OCI-LY7 (cell line): ENCODE measurements around the gene LMOD2. TPM values are rescaled to one million over a fixed set of nuclear protein-coding genes. Genes with fewer than 3 reads are reported as not detected.

Experiments
- BruUV-seq: library from RNA; stranded (reverse); fragments of 400-500 nt; replicated peaks from 2 replicates; lab custom pipeline; 2021; lab: Mats Ljungman, UMichigan
- CTCF ChIA-PET: fragments of 300-600 bp; sonication (Branson Sonifier 250); formaldehyde crosslinking; loops from one replicate; lab custom pipeline; 2022; ENCODE audit warnings: antibody characterized with exemption; ENCODE audit not compliant: unreplicated experiment; lab: Charles Lee
- POLR2A ChIA-PET: fragments of 300-600 bp; sonication (Branson Sonifier 250); formaldehyde crosslinking; loops from one replicate; lab custom pipeline; 2022; ENCODE audit warnings: antibody characterized with exemption; lab: Charles Lee
- DNase-seq: peaks from one replicate; pipeline ENCODE4 v3.0.0-alpha.2; 2015; ENCODE audit warnings: low spot score
- H2AFZ ChIP-seq: fragments of 200-600 bp; sonication (generic), shearing (Covaris generic); 2 replicates; pipeline ENCODE4 v1.6.1; 2014; ENCODE audit warnings: mild to moderate bottlenecking, antibody characterized with exemption, low read length, moderate library complexity
- H3K27ac ChIP-seq: fragments of 200-600 bp; sonication (generic); 2 replicates; pipeline ENCODE4 v1.5.1; 2014; ENCODE audit warnings: mixed run types, low read depth, mild to moderate bottlenecking, moderate library complexity, low read length, inconsistent platforms; ENCODE audit not compliant: poor library complexity, severe bottlenecking
- H3K36me3 ChIP-seq: fragments of 200-600 bp; sonication (generic); 2 replicates; pipeline ENCODE4 v1.6.1; 2014; ENCODE audit warnings: mild to moderate bottlenecking, antibody characterized with exemption, low read length, moderate library complexity, mixed read lengths; ENCODE audit not compliant: insufficient read depth
- H3K4me1 ChIP-seq: fragments of 200-600 bp; sonication (generic); 2 replicates; pipeline ENCODE4 v1.5.1; 2014; ENCODE audit warnings: mild to moderate bottlenecking, low read length; ENCODE audit not compliant: insufficient read depth, poor library complexity, severe bottlenecking
- H3K4me2 ChIP-seq: fragments of 200-600 bp; sonication (generic); 2 replicates; pipeline ENCODE4 v1.6.1; 2014; ENCODE audit warnings: mild to moderate bottlenecking, low read length
- H3K4me3 ChIP-seq: fragments of 200-600 bp; sonication (generic); 2 replicates; pipeline ENCODE4 v1.5.1; 2014; ENCODE audit warnings: mild to moderate bottlenecking, low read depth, low read length; ENCODE audit not compliant: poor library complexity, severe bottlenecking
- H3K79me2 ChIP-seq: fragments of 200-600 bp; sonication (generic); 2 replicates; pipeline ENCODE4 v1.6.1; 2016; ENCODE audit warnings: low read depth, mild to moderate bottlenecking, low read length, moderate library complexity, mixed read lengths; ENCODE audit not compliant: insufficient read depth
- H3K9me2 ChIP-seq: fragments of 200-600 bp; sonication (generic); 2 replicates; pipeline ENCODE4 v1.6.1; 2016; ENCODE audit warnings: mild to moderate bottlenecking, low read length, mixed read lengths; ENCODE audit not compliant: insufficient read depth
- H3K9me3 ChIP-seq: fragments of 200-600 bp; sonication (generic); 2 replicates; pipeline ENCODE4 v1.6.1; 2014; ENCODE audit warnings: mild to moderate bottlenecking, mixed run types, low read length, mixed read lengths
- H4K20me1 ChIP-seq: fragments of 200-600 bp; sonication (generic); 2 replicates; pipeline ENCODE4 v1.6.1; 2014; ENCODE audit warnings: mild to moderate bottlenecking, antibody characterized with exemption, low read length, moderate library complexity, mixed read lengths; ENCODE audit not compliant: insufficient read depth
- CTCF ChIP-seq: fragments of 200-600 bp; sonication (generic); conservative IDR thresholded peaks from 2 replicates; pipeline ENCODE4 v1.5.1; 2014; ENCODE audit warnings: mild to moderate bottlenecking, antibody characterized with exemption, low read length, moderate library complexity, mixed read lengths
- EZH2phosphoT487 ChIP-seq: fragments of 200-600 bp; sonication (generic); IDR thresholded peaks from 2 replicates; pipeline ENCODE4 v1.6.1; 2018; ENCODE audit warnings: low read depth, borderline replicate concordance, mild to moderate bottlenecking, mixed run types, antibody characterized with exemption, low read length, moderate library complexity, mixed read lengths
- intact Hi-C: fragments of 100-400 bp; cut with micrococcal nuclease; formaldehyde crosslinking; loops from one replicate; pipeline ENCODE4 v1.10.0; 2022; ENCODE audit not compliant: unreplicated experiment
- total RNA-seq, 2 experiments: library from RNA; depleted of rRNA in 1 of 2; stranded (reverse); fragments of >200 nt in 1 of 2; shearing (Covaris generic) in 1 of 2; gene quantifications; 2 replicates each; pipeline ENCODE4 v1.2.3, GENCODE V29; 2014 to 2022

LMOD2 gene
- total RNA-seq, 2 experiments from 2014 or later: not detected

GRCh38 chr7:123666492-123666891 is 10.8 kb downstream of the LMOD2 start:
- BruUV-seq: no TSS peak
- Histone ChIP-seq H3K9me2 (no peaks in the 10 kb centered on the region), H3K9me3 (no peaks in the 10 kb centered on the region), H2AFZ (no peak overlapping the region), H3K36me3 (no peaks in the 10 kb centered on the region), H3K79me2 (no peaks in the 10 kb centered on the region), H3K4me1 (no peaks in the 10 kb centered on the region), H3K27ac (no peak overlapping the region), H3K4me2 (no peak overlapping the region), H3K4me3 (no peak overlapping the region), H4K20me1 (no peaks in the 10 kb centered on the region)
- POLR2A ChIA-PET: interaction anchor here (0.6 to 1.0 kb wide), 2 partner anchors 9 to 12 kb away, joined by 4 to 9 read pairs; no protein-coding TSS in a partner anchor
- no peak for TF ChIP-seq EZH2phosphoT487
- TF ChIP-seq CTCF: no peak
- no peak for DNase-seq
- intact Hi-C loops: no loop called here
- CTCF ChIA-PET: no interaction called here

GRCh38 chr7:123669485-123669884 is 13.8 kb downstream of the LMOD2 start:
- intact Hi-C loops: no loop called here
- H3K4me1 ChIP-seq: no peaks in the 10 kb centered on the region
- no peak for DNase-seq
- no peak overlapping the region for H3K27ac ChIP-seq
- no peak overlapping the region for H3K4me2 ChIP-seq
- no peaks in the 10 kb centered on the region for H3K36me3 ChIP-seq
- H4K20me1 ChIP-seq: no peaks in the 10 kb centered on the region
- ChIA-PET CTCF (no interaction called here), POLR2A (interaction anchor here (0.6 kb wide), 1 partner anchor 123 kb away, joined by 3 read pairs; no protein-coding TSS in a partner anchor)
- no peak overlapping the region for H3K4me3 ChIP-seq
- H3K9me2 ChIP-seq: no peaks in the 10 kb centered on the region
- no peak overlapping the region for H2AFZ ChIP-seq
- no TSS peak for BruUV-seq
- no peak for TF ChIP-seq EZH2phosphoT487
- TF ChIP-seq CTCF: no peak
- H3K9me3 ChIP-seq: no peaks in the 10 kb centered on the region
- no peaks in the 10 kb centered on the region for H3K79me2 ChIP-seq

- no TSS peak for BruUV-seq
- CTCF ChIA-PET: no interaction called here
Measured at GRCh38 chr7:123673137-123673732, 17.6 kb downstream of the LMOD2 start.

More at GRCh38 chr7:123673137-123673732, 17.6 kb downstream of the LMOD2 start:
- Histone ChIP-seq H4K20me1 (no peaks in the 10 kb centered on the region), H3K4me1 (no peaks in the 10 kb centered on the region), H3K79me2 (no peaks in the 10 kb centered on the region), H3K9me3 (no peaks in the 10 kb centered on the region), H2AFZ (no peak overlapping the region), H3K4me2 (no peak overlapping the region), H3K36me3 (no peaks in the 10 kb centered on the region), H3K4me3 (no peak overlapping the region), H3K27ac (no peak overlapping the region), H3K9me2 (no peaks in the 10 kb centered on the region)
- POLR2A ChIA-PET: interaction anchor here (0.5 kb wide), 1 partner anchor 212 kb away, joined by 3 read pairs; no protein-coding TSS in a partner anchor
- DNase-seq: no peak
- TF ChIP-seq EZH2phosphoT487 (no peak), CTCF (no peak)
- intact Hi-C loops: no loop called here
